Liver (tissue), 9 donors: ENCODE results near the gene PCDHB15. TPM values are rescaled to one million over a fixed set of nuclear protein-coding genes. Genes with fewer than 3 reads are reported as not detected.

Experiments
- DNase-seq: peaks from one replicate; pipeline ENCODE4 v3.0.0-alpha.2; 2017; ENCODE audit warnings: low spot score
- H3K27ac ChIP-seq, 2 donors: one replicate each; pipeline ENCODE4 v1.7.0; 2013; ENCODE audit warnings: inconsistent platforms in 2 of 2, low read length in 2 of 2, control low read depth in 1 of 2, low read depth in 1 of 2, mild to moderate bottlenecking in 1 of 2
- H3K27me3 ChIP-seq, 4 donors: one replicate each; pipeline versions ENCODE4 v1.6.1 to v1.7.0; 2013; ENCODE audit warnings: low read length in 3 of 4, inconsistent platforms in 1 of 4, mild to moderate bottlenecking in 1 of 4, moderate library complexity in 1 of 4; ENCODE audit not compliant: control insufficient read depth in 4 of 4, insufficient read depth in 4 of 4
- H3K36me3 ChIP-seq, 4 donors: one replicate each; pipeline versions ENCODE4 v1.6.1 to v1.7.0; 2013; ENCODE audit warnings: low read length in 3 of 4, mild to moderate bottlenecking in 3 of 4, low read depth in 1 of 4, moderate library complexity in 1 of 4; ENCODE audit not compliant: control insufficient read depth in 4 of 4, insufficient read depth in 3 of 4
- H3K4me1 ChIP-seq, 4 donors: one replicate each; pipeline versions ENCODE4 v1.6.1 to v1.7.0; 2013; ENCODE audit warnings: low read length in 3 of 4, mild to moderate bottlenecking in 3 of 4, moderate library complexity in 1 of 4; ENCODE audit not compliant: control insufficient read depth in 4 of 4, insufficient read depth in 4 of 4
- H3K4me3 ChIP-seq, 3 donors: one replicate each; pipeline versions ENCODE4 v1.6.1 to v1.7.0; 2013; ENCODE audit warnings: low read length in 3 of 3, control low read depth in 1 of 3, low read depth in 1 of 3, mild to moderate bottlenecking in 1 of 3
- H3K9ac ChIP-seq, 2 donors: one replicate each; pipeline ENCODE4 v1.7.0; 2013; ENCODE audit warnings: low read length in 2 of 2, mild to moderate bottlenecking in 2 of 2, moderate library complexity in 2 of 2, control low read depth in 1 of 2, low read depth in 1 of 2
- H3K9me3 ChIP-seq, 4 donors: one replicate each; pipeline versions ENCODE4 v1.6.1 to v1.7.0; 2013; ENCODE audit warnings: low read length in 3 of 4; ENCODE audit not compliant: control insufficient read depth in 4 of 4
- ATF3 ChIP-seq: IDR thresholded peaks from 2 replicates; pipeline ENCODE4 v1.6.1; 2016; ENCODE audit warnings: antibody characterized with exemption
- CTCF ChIP-seq: fragments of 150-350 bp; IDR thresholded peaks from 2 replicates; pipeline ENCODE4 v1.5.1; 2017; ENCODE audit warnings: improper control_type of control experiment, low read depth, low read length; ENCODE audit not compliant: missing input control
- EGR1 ChIP-seq, 2 donors: IDR thresholded peaks; 2 replicates each; pipeline ENCODE4 v1.6.1; 2016 to 2018; ENCODE audit warnings: antibody characterized with exemption in 2 of 2, low read depth in 2 of 2
- FOXA1 ChIP-seq: IDR thresholded peaks from 2 replicates; pipeline ENCODE4 v1.6.1; 2016; ENCODE audit warnings: antibody characterized with exemption
- FOXA2 ChIP-seq: IDR thresholded peaks from 2 replicates; pipeline ENCODE4 v1.6.1; 2016; ENCODE audit warnings: antibody characterized with exemption
- GABPA ChIP-seq, 2 donors: IDR thresholded peaks in 1 of 2; conservative IDR thresholded peaks in 1 of 2; 2 replicates each; pipeline ENCODE4 v1.6.1; 2016; ENCODE audit warnings: antibody characterized with exemption in 2 of 2, mild to moderate bottlenecking in 1 of 2, moderate library complexity in 1 of 2
- HNF4A ChIP-seq, 2 donors: conservative IDR thresholded peaks; 2 replicates each; pipeline ENCODE4 v1.6.1; 2016; ENCODE audit warnings: antibody characterized with exemption in 2 of 2, mild to moderate bottlenecking in 2 of 2
- JUND ChIP-seq, 2 donors: IDR thresholded peaks; 2 replicates each; pipeline ENCODE4 v1.6.1; 2016; ENCODE audit warnings: antibody characterized with exemption in 2 of 2
- MAX ChIP-seq: IDR thresholded peaks from 2 replicates; pipeline ENCODE4 v1.6.1; 2016; ENCODE audit warnings: antibody characterized with exemption
- NR2F2 ChIP-seq: IDR thresholded peaks from 2 replicates; pipeline ENCODE4 v1.6.1; 2016; ENCODE audit warnings: antibody characterized with exemption
- RAD21 ChIP-seq, 2 donors: IDR thresholded peaks; 2 replicates each; pipeline ENCODE4 v1.6.1; 2016; ENCODE audit warnings: antibody characterized with exemption in 2 of 2, mild to moderate bottlenecking in 2 of 2
- RXRA ChIP-seq, 2 donors: IDR thresholded peaks; 2 replicates each; pipeline ENCODE4 v1.6.1; 2017 to 2018; ENCODE audit warnings: antibody characterized with exemption in 2 of 2, mild to moderate bottlenecking in 1 of 2
- TAF1 ChIP-seq: conservative IDR thresholded peaks from 2 replicates; pipeline ENCODE4 v1.6.1; 2016; ENCODE audit warnings: antibody characterized with exemption, mild to moderate bottlenecking
- YY1 ChIP-seq: IDR thresholded peaks from 2 replicates; pipeline ENCODE4 v1.6.1; 2016; ENCODE audit warnings: antibody characterized with exemption, mild to moderate bottlenecking
- ZBTB33 ChIP-seq: IDR thresholded peaks from 2 replicates; pipeline ENCODE4 v1.6.1; 2016; ENCODE audit warnings: antibody characterized with exemption
- WGBS: extraction: QIAGEN DNeasy Blood & Tissue Kit; methylation state at CpG from one replicate; pipeline ENCODE4 v1.1.7; 2013; 5-methylcytosine and 5-hydroxymethylcytosine counted together
- polyA plus RNA-seq, 2 donors: library from polyadenylated mRNA; stranded (reverse) in 1 of 2; unstranded in 1 of 2; fragments of 200-250 nt in 1 of 2; fragments of >200 nt in 1 of 2; fragmentation: Nextera tagmentation in 1 of 2; extraction: Ambion mirVana in 1 of 2; gene quantifications; one replicate each; pipeline versions ENCODE4 v1.2.1 to v1.2.3, GENCODE V29; 2013 to 2015
- total RNA-seq, 2 donors: library from RNA; depleted of rRNA; stranded (reverse); fragments of >200 nt; gene quantifications; one replicate each; pipeline ENCODE4 v1.2.3, GENCODE V29; 2014
- donor health status: healthy.
- donor health status: healthy.
- donor health status: healthy.
- donor health status: healthy.
- donor health status: healthy.

The PCDHB15 gene
- total RNA-seq (under 1 TPM; 0.28 to 0.59 TPM), polyA plus RNA-seq (under 1 TPM; 0.21 to 0.52 TPM)

GRCh38 chr5:141245250-141245717 lies at the start of gene PCDHB15:
Gene PCDHB15 (plus strand): TSS chr5:141245395. CDS start chr5:141245579, 184 bp downstream.
- no peaks in the 10 kb centered on the region for H3K4me1 ChIP-seq

GRCh38 chr5:141196363-141196762 lies 48.8 kb upstream of the PCDHB15 start:
- WGBS, result 33% methylated on average over 3 of the region's 3 CpGs
- TF ChIP-seq TAF1, result no peak
- no peak for TF ChIP-seq FOXA1
- TF ChIP-seq ATF3, result no peak
- TF ChIP-seq NR2F2, result no peak
- no peak for TF ChIP-seq MAX
- no peak for TF ChIP-seq RAD21 (IDR thresholded peaks at IDR 0.05)
- TF ChIP-seq EGR1 (IDR thresholded peaks at IDR 0.05; ENCODE audit: low read depth in 2 of 2), result no peak
- no peak for TF ChIP-seq RXRA (IDR thresholded peaks at IDR 0.05)
- no peak for TF ChIP-seq GABPA (IDR thresholded peaks at IDR 0.05 in 1 of 2, conservative IDR thresholded peaks at IDR 0.05 in 1 of 2)
- TF ChIP-seq FOXA2, result no peak
- TF ChIP-seq HNF4A (conservative IDR thresholded peaks at IDR 0.05), result no peak
- TF ChIP-seq ZBTB33, result no peak
- no peak for TF ChIP-seq JUND (IDR thresholded peaks at IDR 0.05)
- no peak for TF ChIP-seq YY1
- TF ChIP-seq CTCF, result no peak
- H3K4me1 ChIP-seq, result no peaks in the 10 kb centered on the region
- H3K9ac ChIP-seq, result no peak overlapping the region
- peaks cover 21 to 49% (median 30%) of the 10 kb centered on the region in 4 donors for H3K9me3 ChIP-seq
- H3K27me3 ChIP-seq, result no peaks in the 10 kb centered on the region
- H3K27ac ChIP-seq, result no peak overlapping the region
- no peaks in the 10 kb centered on the region for H3K36me3 ChIP-seq
- DNase-seq, result no peak
- H3K4me3 ChIP-seq, result no peak overlapping the region

More at GRCh38 chr5:141245250-141245717, at the start of gene PCDHB15:
- peak within 1 kb of the TSS; percentile 30 to 45 (median 37) for H3K4me3 ChIP-seq
- H3K27me3 ChIP-seq, result no peaks in the 10 kb centered on the region
- no peaks in the 10 kb centered on the region for H3K36me3 ChIP-seq
- H3K27ac ChIP-seq, result no peak within 1 kb of the TSS
- TF ChIP-seq EGR1 (IDR thresholded peaks at IDR 0.05; ENCODE audit: low read depth in 2 of 2) (no peak), RAD21 (IDR thresholded peaks at IDR 0.05) (peak; percentile 29 to 31)
- no peak for DNase-seq
- 11% methylated on average over 16 of the region's 16 CpGs for WGBS
- H3K9ac ChIP-seq, result no peak within 1 kb of the TSS
- peaks cover 52 to 81% (median 65%) of the 10 kb centered on the region in 4 donors for H3K9me3 ChIP-seq
